Liver (tissue), 9 donors: ENCODE data around the gene KLK7. TPM values are rescaled to one million over a fixed set of nuclear protein-coding genes. Genes with fewer than 3 reads are reported as not detected.

Experiments used
- DNase-seq: peaks from one replicate; pipeline ENCODE4 v3.0.0-alpha.2; 2017; ENCODE audit warnings: low spot score
- H3K27ac ChIP-seq, 2 donors: one replicate each; pipeline ENCODE4 v1.7.0; 2013; ENCODE audit warnings: inconsistent platforms in 2 of 2, low read length in 2 of 2, control low read depth in 1 of 2, low read depth in 1 of 2, mild to moderate bottlenecking in 1 of 2
- H3K27me3 ChIP-seq, 4 donors: one replicate each; pipeline versions ENCODE4 v1.6.1 to v1.7.0; 2013; ENCODE audit warnings: low read length in 3 of 4, inconsistent platforms in 1 of 4, mild to moderate bottlenecking in 1 of 4, moderate library complexity in 1 of 4; ENCODE audit not compliant: control insufficient read depth in 4 of 4, insufficient read depth in 4 of 4
- H3K36me3 ChIP-seq, 4 donors: one replicate each; pipeline versions ENCODE4 v1.6.1 to v1.7.0; 2013; ENCODE audit warnings: low read length in 3 of 4, mild to moderate bottlenecking in 3 of 4, low read depth in 1 of 4, moderate library complexity in 1 of 4; ENCODE audit not compliant: control insufficient read depth in 4 of 4, insufficient read depth in 3 of 4
- H3K4me1 ChIP-seq, 4 donors: one replicate each; pipeline versions ENCODE4 v1.6.1 to v1.7.0; 2013; ENCODE audit warnings: low read length in 3 of 4, mild to moderate bottlenecking in 3 of 4, moderate library complexity in 1 of 4; ENCODE audit not compliant: control insufficient read depth in 4 of 4, insufficient read depth in 4 of 4
- H3K4me3 ChIP-seq, 3 donors: one replicate each; pipeline versions ENCODE4 v1.6.1 to v1.7.0; 2013; ENCODE audit warnings: low read length in 3 of 3, control low read depth in 1 of 3, low read depth in 1 of 3, mild to moderate bottlenecking in 1 of 3
- H3K9ac ChIP-seq, 2 donors: one replicate each; pipeline ENCODE4 v1.7.0; 2013; ENCODE audit warnings: low read length in 2 of 2, mild to moderate bottlenecking in 2 of 2, moderate library complexity in 2 of 2, control low read depth in 1 of 2, low read depth in 1 of 2
- H3K9me3 ChIP-seq, 4 donors: one replicate each; pipeline versions ENCODE4 v1.6.1 to v1.7.0; 2013; ENCODE audit warnings: low read length in 3 of 4; ENCODE audit not compliant: control insufficient read depth in 4 of 4
- EGR1 ChIP-seq, 2 donors: IDR thresholded peaks; 2 replicates each; pipeline ENCODE4 v1.6.1; 2016 to 2018; ENCODE audit warnings: antibody characterized with exemption in 2 of 2, low read depth in 2 of 2
- FOXA1 ChIP-seq: IDR thresholded peaks from 2 replicates; pipeline ENCODE4 v1.6.1; 2016; ENCODE audit warnings: antibody characterized with exemption
- FOXA2 ChIP-seq: IDR thresholded peaks from 2 replicates; pipeline ENCODE4 v1.6.1; 2016; ENCODE audit warnings: antibody characterized with exemption
- GABPA ChIP-seq, 2 donors: IDR thresholded peaks in 1 of 2; conservative IDR thresholded peaks in 1 of 2; 2 replicates each; pipeline ENCODE4 v1.6.1; 2016; ENCODE audit warnings: antibody characterized with exemption in 2 of 2, mild to moderate bottlenecking in 1 of 2, moderate library complexity in 1 of 2
- HNF4A ChIP-seq, 2 donors: conservative IDR thresholded peaks; 2 replicates each; pipeline ENCODE4 v1.6.1; 2016; ENCODE audit warnings: antibody characterized with exemption in 2 of 2, mild to moderate bottlenecking in 2 of 2
- JUND ChIP-seq, 2 donors: IDR thresholded peaks; 2 replicates each; pipeline ENCODE4 v1.6.1; 2016; ENCODE audit warnings: antibody characterized with exemption in 2 of 2
- MAX ChIP-seq: IDR thresholded peaks from 2 replicates; pipeline ENCODE4 v1.6.1; 2016; ENCODE audit warnings: antibody characterized with exemption
- NR2F2 ChIP-seq: IDR thresholded peaks from 2 replicates; pipeline ENCODE4 v1.6.1; 2016; ENCODE audit warnings: antibody characterized with exemption
- RAD21 ChIP-seq, 2 donors: IDR thresholded peaks; 2 replicates each; pipeline ENCODE4 v1.6.1; 2016; ENCODE audit warnings: antibody characterized with exemption in 2 of 2, mild to moderate bottlenecking in 2 of 2
- RXRA ChIP-seq, 2 donors: IDR thresholded peaks; 2 replicates each; pipeline ENCODE4 v1.6.1; 2017 to 2018; ENCODE audit warnings: antibody characterized with exemption in 2 of 2, mild to moderate bottlenecking in 1 of 2
- SP1 ChIP-seq: IDR thresholded peaks from 2 replicates; pipeline ENCODE4 v1.6.1; 2018; ENCODE audit warnings: antibody characterized with exemption, mild to moderate bottlenecking
- TAF1 ChIP-seq: conservative IDR thresholded peaks from 2 replicates; pipeline ENCODE4 v1.6.1; 2016; ENCODE audit warnings: antibody characterized with exemption, mild to moderate bottlenecking
- YY1 ChIP-seq: IDR thresholded peaks from 2 replicates; pipeline ENCODE4 v1.6.1; 2016; ENCODE audit warnings: antibody characterized with exemption, mild to moderate bottlenecking
- WGBS: extraction: QIAGEN DNeasy Blood & Tissue Kit; methylation state at CpG from one replicate; pipeline ENCODE4 v1.1.7; 2013; 5-methylcytosine and 5-hydroxymethylcytosine counted together
- polyA plus RNA-seq, 2 donors: library from polyadenylated mRNA; stranded (reverse) in 1 of 2; unstranded in 1 of 2; fragments of 200-250 nt in 1 of 2; fragments of >200 nt in 1 of 2; fragmentation: Nextera tagmentation in 1 of 2; extraction: Ambion mirVana in 1 of 2; gene quantifications; one replicate each; pipeline versions ENCODE4 v1.2.1 to v1.2.3, GENCODE V29; 2013 to 2015
- total RNA-seq, 2 donors: library from RNA; depleted of rRNA; stranded (reverse); fragments of >200 nt; gene quantifications; one replicate each; pipeline ENCODE4 v1.2.3, GENCODE V29; 2014
- TF ChIP-seq, protein P1 (sequence below): IDR thresholded peaks from 2 replicates; pipeline ENCODE4 v1.6.1; 2016; ENCODE audit warnings: antibody characterized with exemption, mild to moderate bottlenecking
- TF ChIP-seq, protein P2 (sequence below): fragments of 150-350 bp; IDR thresholded peaks from 2 replicates; pipeline ENCODE4 v1.5.1; 2017; ENCODE audit warnings: improper control_type of control experiment, low read depth, low read length; ENCODE audit not compliant: missing input control
- TF ChIP-seq, protein P3 (sequence below): IDR thresholded peaks from 2 replicates; pipeline ENCODE4 v1.6.1; 2016; ENCODE audit warnings: antibody characterized with exemption
- donor health status: healthy.
- donor health status: healthy.
- donor health status: healthy.
- donor health status: healthy.
- donor health status: healthy.

KLK7 gene
- total and polyA plus RNA-seq, 4 donors = not detected

GRCh38 chr19:50932018-50932689 is 51.6 kb downstream of the KLK7 start (continued):
- TF ChIP-seq, protein P1, sequence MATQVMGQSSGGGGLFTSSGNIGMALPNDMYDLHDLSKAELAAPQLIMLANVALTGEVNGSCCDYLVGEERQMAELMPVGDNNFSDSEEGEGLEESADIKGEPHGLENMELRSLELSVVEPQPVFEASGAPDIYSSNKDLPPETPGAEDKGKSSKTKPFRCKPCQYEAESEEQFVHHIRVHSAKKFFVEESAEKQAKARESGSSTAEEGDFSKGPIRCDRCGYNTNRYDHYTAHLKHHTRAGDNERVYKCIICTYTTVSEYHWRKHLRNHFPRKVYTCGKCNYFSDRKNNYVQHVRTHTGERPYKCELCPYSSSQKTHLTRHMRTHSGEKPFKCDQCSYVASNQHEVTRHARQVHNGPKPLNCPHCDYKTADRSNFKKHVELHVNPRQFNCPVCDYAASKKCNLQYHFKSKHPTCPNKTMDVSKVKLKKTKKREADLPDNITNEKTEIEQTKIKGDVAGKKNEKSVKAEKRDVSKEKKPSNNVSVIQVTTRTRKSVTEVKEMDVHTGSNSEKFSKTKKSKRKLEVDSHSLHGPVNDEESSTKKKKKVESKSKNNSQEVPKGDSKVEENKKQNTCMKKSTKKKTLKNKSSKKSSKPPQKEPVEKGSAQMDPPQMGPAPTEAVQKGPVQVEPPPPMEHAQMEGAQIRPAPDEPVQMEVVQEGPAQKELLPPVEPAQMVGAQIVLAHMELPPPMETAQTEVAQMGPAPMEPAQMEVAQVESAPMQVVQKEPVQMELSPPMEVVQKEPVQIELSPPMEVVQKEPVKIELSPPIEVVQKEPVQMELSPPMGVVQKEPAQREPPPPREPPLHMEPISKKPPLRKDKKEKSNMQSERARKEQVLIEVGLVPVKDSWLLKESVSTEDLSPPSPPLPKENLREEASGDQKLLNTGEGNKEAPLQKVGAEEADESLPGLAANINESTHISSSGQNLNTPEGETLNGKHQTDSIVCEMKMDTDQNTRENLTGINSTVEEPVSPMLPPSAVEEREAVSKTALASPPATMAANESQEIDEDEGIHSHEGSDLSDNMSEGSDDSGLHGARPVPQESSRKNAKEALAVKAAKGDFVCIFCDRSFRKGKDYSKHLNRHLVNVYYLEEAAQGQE = no peak
- TF ChIP-seq JUND (IDR thresholded peaks at IDR 0.05) = no peak
- no peak for TF ChIP-seq SP1
- TF ChIP-seq NR2F2 = no peak

DNA sequence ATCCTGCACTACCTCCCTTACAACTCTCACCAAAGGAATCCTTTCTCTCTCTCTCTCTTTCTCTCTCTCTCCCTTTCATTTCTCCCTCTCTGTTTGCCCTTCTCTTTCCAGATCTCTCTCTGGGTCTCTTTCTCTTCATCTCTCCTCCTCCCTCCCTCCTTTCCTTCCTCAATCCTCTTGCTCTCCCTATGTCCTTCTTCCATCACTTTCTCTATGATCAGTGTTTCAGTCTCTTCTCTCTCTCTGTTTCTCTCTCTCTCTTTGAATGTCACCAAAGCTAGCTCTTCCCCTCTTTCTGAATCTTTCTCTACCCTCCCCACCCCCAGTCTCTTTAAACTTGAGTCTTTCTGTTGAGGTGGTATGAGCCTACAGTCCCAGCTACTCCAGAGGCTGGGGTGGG is 52.7 kb downstream of the KLK7 start:
- H3K4me1 ChIP-seq = no peaks in the 10 kb centered on the region
- H3K4me3 ChIP-seq = no peak overlapping the region

DNA sequence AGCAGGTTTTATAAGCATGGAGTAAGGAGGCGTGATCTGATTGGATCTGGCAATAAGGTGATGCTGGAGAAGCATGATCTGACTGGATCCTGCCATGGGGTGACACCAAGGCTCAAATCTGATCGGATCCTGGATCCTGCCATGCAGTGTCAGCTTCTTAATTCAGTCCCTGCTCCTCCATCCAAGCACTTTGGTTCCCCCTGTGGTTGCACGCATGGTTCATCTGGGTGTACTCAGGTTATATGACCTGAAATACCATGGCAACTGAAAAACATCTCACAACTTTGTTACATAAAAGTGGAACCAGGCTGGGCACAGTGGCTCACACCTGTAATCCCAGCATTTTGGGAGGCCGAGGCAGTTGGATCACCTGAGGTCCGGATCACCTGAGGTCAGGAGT is 54.9 kb downstream of the KLK7 start:
- no peak overlapping the region for H3K4me3 ChIP-seq
- no peaks in the 10 kb centered on the region for H3K4me1 ChIP-seq
- H3K27me3 ChIP-seq = peaks cover 0 to 8% (median 0%) of the 10 kb centered on the region in 4 donors
- H3K9ac ChIP-seq = no peak overlapping the region
- TF ChIP-seq MAX = no peak
- no peak for TF ChIP-seq RAD21 (IDR thresholded peaks at IDR 0.05)
- TF ChIP-seq, protein P1 = no peak
- no peak for TF ChIP-seq RXRA (IDR thresholded peaks at IDR 0.05)
- TF ChIP-seq FOXA2 = no peak
- no peak for TF ChIP-seq HNF4A (conservative IDR thresholded peaks at IDR 0.05)
- no peak for TF ChIP-seq YY1
- TF ChIP-seq, protein P2, sequence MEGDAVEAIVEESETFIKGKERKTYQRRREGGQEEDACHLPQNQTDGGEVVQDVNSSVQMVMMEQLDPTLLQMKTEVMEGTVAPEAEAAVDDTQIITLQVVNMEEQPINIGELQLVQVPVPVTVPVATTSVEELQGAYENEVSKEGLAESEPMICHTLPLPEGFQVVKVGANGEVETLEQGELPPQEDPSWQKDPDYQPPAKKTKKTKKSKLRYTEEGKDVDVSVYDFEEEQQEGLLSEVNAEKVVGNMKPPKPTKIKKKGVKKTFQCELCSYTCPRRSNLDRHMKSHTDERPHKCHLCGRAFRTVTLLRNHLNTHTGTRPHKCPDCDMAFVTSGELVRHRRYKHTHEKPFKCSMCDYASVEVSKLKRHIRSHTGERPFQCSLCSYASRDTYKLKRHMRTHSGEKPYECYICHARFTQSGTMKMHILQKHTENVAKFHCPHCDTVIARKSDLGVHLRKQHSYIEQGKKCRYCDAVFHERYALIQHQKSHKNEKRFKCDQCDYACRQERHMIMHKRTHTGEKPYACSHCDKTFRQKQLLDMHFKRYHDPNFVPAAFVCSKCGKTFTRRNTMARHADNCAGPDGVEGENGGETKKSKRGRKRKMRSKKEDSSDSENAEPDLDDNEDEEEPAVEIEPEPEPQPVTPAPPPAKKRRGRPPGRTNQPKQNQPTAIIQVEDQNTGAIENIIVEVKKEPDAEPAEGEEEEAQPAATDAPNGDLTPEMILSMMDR = no peak
- TF ChIP-seq EGR1 (IDR thresholded peaks at IDR 0.05; ENCODE audit: low read depth in 2 of 2) = no peak
- TF ChIP-seq JUND (IDR thresholded peaks at IDR 0.05) = no peak
- TF ChIP-seq, protein P3, sequence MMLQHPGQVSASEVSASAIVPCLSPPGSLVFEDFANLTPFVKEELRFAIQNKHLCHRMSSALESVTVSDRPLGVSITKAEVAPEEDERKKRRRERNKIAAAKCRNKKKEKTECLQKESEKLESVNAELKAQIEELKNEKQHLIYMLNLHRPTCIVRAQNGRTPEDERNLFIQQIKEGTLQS = no peak
- no peaks in the 10 kb centered on the region for H3K9me3 ChIP-seq
- H3K36me3 ChIP-seq = no peaks in the 10 kb centered on the region
- no peak for DNase-seq
- WGBS = 70% methylated on average over 5 of the region's 5 CpGs
- H3K27ac ChIP-seq = no peak overlapping the region

More for the DNA sequence above, 52.7 kb downstream of the KLK7 start:
- TF ChIP-seq JUND (IDR thresholded peaks at IDR 0.05) (no peak), TAF1 (no peak), YY1 (no peak), GABPA (IDR thresholded peaks at IDR 0.05 in 1 of 2, conservative IDR thresholded peaks at IDR 0.05 in 1 of 2) (no peak), FOXA1 (no peak), EGR1 (IDR thresholded peaks at IDR 0.05; ENCODE audit: low read depth in 2 of 2) (no peak), NR2F2 (no peak), RAD21 (IDR thresholded peaks at IDR 0.05) (no peak), FOXA2 (no peak)
- DNase-seq = no peak
- peaks cover 0 to 8% (median 0%) of the 10 kb centered on the region in 4 donors for H3K27me3 ChIP-seq
- no peak overlapping the region for H3K27ac ChIP-seq
- no peaks in the 10 kb centered on the region for H3K9me3 ChIP-seq
- no peaks in the 10 kb centered on the region for H3K36me3 ChIP-seq
- no peak overlapping the region for H3K9ac ChIP-seq
